Choroid plexus epithelial cell (primary cell): ENCODE results near the gene PNMT.

ENCODE experiments used
- DNase-seq: peaks from one replicate; pipeline ENCODE4 v3.0.0-alpha.2; 2010; ENCODE audit warnings: low read depth
- H3K4me3 ChIP-seq: 2 replicates; pipeline ENCODE4 v1.5.1; 2011; ENCODE audit warnings: low read depth, mild to moderate bottlenecking, control low read depth, low read length, moderate library complexity
- TF ChIP-seq, protein P1 (sequence below): conservative IDR thresholded peaks from 2 replicates; pipeline ENCODE4 v1.5.1; 2011; ENCODE audit warnings: low read depth, mild to moderate bottlenecking, control low read depth, inconsistent platforms, low read length, moderate library complexity

PNMT gene

DNA sequence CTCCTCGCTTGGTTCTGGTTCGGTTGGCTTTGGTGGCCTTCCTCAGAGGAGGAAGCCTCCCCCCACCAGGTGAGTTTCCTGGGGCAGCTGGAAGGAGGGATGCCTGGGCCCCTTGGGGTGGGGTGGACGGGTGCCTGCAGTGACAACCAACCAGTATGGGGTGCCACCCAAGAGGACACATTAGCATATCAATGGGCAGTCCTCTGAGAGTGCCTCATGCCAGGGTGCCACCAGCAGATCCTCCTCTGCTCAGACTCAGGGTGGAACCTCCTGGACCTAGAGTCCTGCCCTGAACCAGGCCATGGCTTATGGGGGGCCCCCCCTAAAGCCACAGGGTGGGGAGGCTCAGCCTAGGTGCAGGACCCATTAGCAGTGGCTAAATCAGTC is 38.8 kb upstream of the PNMT start:
- TF ChIP-seq, protein P1, sequence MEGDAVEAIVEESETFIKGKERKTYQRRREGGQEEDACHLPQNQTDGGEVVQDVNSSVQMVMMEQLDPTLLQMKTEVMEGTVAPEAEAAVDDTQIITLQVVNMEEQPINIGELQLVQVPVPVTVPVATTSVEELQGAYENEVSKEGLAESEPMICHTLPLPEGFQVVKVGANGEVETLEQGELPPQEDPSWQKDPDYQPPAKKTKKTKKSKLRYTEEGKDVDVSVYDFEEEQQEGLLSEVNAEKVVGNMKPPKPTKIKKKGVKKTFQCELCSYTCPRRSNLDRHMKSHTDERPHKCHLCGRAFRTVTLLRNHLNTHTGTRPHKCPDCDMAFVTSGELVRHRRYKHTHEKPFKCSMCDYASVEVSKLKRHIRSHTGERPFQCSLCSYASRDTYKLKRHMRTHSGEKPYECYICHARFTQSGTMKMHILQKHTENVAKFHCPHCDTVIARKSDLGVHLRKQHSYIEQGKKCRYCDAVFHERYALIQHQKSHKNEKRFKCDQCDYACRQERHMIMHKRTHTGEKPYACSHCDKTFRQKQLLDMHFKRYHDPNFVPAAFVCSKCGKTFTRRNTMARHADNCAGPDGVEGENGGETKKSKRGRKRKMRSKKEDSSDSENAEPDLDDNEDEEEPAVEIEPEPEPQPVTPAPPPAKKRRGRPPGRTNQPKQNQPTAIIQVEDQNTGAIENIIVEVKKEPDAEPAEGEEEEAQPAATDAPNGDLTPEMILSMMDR, result no peak
- no peak for DNase-seq
- no peak overlapping the region for H3K4me3 ChIP-seq

DNA sequence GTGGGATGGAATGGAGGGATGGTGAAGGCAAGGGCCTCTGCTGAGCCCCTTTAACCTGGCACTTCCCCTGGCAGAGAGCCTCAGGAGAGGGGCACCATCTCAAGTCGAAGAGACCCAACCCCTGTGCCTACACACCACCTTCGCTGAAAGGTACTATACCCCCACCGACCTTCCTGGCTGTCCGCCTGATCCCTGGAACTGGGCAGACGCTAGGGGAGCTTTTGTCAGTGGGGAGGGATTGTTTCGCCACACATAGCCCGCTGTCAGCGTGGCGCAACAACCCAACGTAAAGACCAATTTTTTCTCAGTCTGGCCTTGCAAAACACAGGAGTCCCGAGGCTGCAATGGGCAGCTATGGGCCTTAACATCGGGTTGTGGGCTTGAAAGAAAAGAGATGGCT is 38.4 kb upstream of the PNMT start:
- no peak overlapping the region for H3K4me3 ChIP-seq
- DNase-seq, result no peak
- TF ChIP-seq, protein P1, result no peak

DNA sequence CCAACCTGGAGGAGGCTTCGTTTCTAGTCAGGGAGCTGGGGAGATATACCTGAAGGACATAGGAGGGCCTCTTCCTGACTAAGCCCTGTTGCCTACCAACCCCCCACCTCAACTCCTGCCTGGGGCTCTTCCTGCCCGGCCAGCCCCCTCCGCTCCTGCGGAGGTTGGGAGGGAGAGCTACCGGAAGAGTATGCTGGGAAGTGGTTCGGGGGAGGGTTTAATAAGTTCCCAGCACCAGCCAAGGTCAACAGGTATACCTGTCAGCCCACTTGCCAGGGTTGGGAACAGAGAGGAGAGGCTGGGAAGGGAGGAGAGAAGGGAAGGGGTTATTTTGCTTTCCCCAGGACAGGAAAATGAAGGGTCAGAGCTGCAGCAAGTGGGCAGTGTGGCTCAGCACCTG is 36.9 kb upstream of the PNMT start:
- TF ChIP-seq, protein P1, result no peak
- no peak for DNase-seq
- no peak overlapping the region for H3K4me3 ChIP-seq

DNA sequence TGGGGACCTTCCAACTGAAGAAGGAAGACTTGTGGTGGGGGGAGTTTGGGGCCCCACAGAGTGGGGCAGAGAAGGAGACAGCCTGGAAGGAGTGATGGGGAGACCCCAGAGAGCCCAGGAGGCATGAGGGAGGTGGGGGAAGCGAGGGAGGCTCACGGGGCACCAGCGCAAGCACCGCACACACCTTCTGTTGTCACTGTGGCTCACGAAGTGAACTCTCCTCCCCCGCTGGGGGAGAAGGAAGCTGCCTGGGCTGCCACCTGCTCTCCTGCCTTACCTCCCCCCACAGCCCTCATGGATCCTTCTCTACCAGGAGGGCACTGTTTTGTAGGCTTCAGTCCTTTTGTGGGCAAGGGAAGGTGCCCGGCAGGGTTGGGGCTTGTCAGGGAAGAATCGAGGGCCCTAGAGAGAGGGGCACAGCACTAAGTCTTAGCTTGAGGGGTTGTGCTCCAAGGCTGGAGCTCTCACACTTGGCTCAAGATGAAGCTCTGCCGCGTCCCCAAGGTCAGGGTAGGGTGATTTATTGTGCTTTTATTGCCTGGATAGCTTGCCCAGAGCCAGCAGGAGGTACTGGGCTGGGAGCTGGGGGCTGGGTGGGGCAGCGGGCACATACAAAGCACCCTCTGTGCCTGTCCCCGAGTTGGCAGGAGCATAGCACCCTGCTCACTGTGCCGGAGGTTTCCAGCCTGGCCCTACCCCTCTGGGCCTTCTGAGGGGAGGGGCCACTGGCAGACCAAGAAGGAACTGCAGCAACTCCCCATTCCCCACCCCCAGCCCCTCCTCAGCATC is 35.9 kb upstream of the PNMT start:
- no peak for DNase-seq
- TF ChIP-seq, protein P1, result no peak
- no peak overlapping the region for H3K4me3 ChIP-seq

DNA sequence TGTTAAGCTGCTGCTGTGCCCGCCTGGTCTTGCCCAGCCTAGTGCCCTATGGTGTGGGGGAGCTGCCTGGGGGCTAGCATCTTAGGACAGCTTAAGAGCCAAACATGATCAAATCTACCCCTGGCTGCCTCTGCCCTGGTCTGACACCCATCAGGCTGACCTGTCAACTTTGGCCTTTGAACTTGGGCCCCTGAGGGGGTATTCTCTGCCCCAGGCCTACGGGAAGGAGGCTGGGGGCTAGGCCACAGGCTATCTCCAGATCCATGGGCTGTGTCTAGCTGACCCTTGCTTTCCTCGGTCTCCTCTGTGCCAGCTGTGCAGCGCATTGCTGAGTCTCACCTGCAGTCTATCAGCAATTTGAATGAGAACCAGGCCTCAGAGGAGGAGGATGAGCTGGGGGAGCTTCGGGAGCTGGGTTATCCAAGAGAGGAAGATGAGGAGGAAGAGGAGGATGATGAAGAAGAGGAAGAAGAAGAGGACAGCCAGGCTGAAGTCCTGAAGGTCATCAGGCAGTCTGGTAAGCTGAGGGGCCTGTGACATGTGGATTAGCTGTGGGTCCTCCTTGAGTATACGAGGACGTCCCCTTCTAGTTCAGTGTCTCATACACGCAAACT is 34.6 kb upstream of the PNMT start:
- DNase-seq, result no peak
- H3K4me3 ChIP-seq, result no peak overlapping the region
- TF ChIP-seq, protein P1, result no peak

DNA sequence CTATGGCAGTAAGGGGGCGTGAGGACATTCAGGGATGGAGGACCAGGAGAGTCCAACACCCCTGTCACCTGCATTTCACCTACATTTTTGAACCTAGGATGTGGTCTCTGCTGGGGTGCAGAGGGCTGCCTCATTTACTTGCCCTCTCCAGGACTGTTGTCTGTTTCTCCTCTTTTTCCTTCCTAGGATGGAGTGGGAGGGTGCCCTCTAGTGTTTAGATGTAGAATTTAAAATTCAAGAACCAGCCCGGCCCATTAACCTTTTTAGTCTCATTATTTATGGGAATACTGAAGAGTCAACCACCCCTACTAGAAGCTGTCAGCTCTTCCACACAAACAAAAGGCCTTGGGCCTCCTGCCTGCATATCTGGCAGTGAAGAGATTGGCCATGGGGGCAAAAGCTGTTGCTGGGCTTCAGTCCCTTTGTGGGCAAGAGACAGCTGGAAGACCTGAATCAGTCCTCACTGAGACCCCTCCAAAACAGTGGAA is 33.8 kb upstream of the PNMT start:
- H3K4me3 ChIP-seq, result no peak overlapping the region
- DNase-seq, result peak; percentile 69
- TF ChIP-seq, protein P1, result peak; percentile 73
